Activated effector memory CD4-positive, alpha-beta T cell treated with Interleukin-2 at 50 U/mL for 16 hours (primary cell): ENCODE data around the gene LCN10.

Source experiments
- DNase-seq: peaks from one replicate; pipeline ENCODE4 v3.0.0-alpha.2; 2020

Gene LCN10

GRCh38 chr9:136754059-136754572 lies 11.4 kb upstream of the LCN10 start:
- no peak for DNase-seq

- DNase-seq: no peak
These were observed 10.8 kb upstream of the LCN10 start for GRCh38 chr9:136753371-136754058.

GRCh38 chr9:136751814-136752213 lies 9.1 kb upstream of the LCN10 start:
- DNase-seq: no peak

GRCh38 chr9:136751244-136751643 lies 8.5 kb upstream of the LCN10 start:
- no peak for DNase-seq

- DNase-seq: no peak
These were observed 7.8 kb upstream of the LCN10 start for GRCh38 chr9:136750526-136750925.

- DNase-seq: no peak
These were observed 6.2 kb upstream of the LCN10 start for GRCh38 chr9:136748666-136749611.

- no peak for DNase-seq
These were observed 5.5 kb upstream of the LCN10 start, which contains the start of gene LCN6 for GRCh38 chr9:136748201-136748600. Gene LCN6 (minus strand): TSS chr9:136748525. CDS start chr9:136748483, 42 bp downstream.

GRCh38 chr9:136747161-136748060 lies 4.7 kb upstream of the LCN10 start:
- DNase-seq: no peak

GRCh38 chr9:136746621-136747020 lies 3.9 kb upstream of the LCN10 start:
- no peak for DNase-seq

GRCh38 chr9:136746155-136746490 lies 3.4 kb upstream of the LCN10 start:
- DNase-seq: no peak

GRCh38 chr9:136745389-136746154 lies 2.8 kb upstream of the LCN10 start:
- DNase-seq: no peak

GRCh38 chr9:136744773-136745172 lies 2.0 kb upstream of the LCN10 start:
- DNase-seq: no peak

- no peak for DNase-seq
These were observed 985 bp upstream of the LCN10 start for GRCh38 chr9:136743639-136744211.

- no peak for DNase-seq
These were observed 713 bp downstream of the LCN10 start for GRCh38 chr9:136741883-136742571.

- no peak for DNase-seq
These were observed 1.5 kb downstream of the LCN10 start for GRCh38 chr9:136740971-136741882.

- DNase-seq: no peak
These were observed 2.2 kb downstream of the LCN10 start for GRCh38 chr9:136740491-136740890.

- DNase-seq: no peak
These were observed 2.7 kb downstream of the LCN10 start for GRCh38 chr9:136740069-136740468.

GRCh38 chr9:136739509-136739908 lies 3.2 kb downstream of the LCN10 start:
- no peak for DNase-seq

- no peak for DNase-seq
These were observed 3.8 kb downstream of the LCN10 start for GRCh38 chr9:136738960-136739359.
